Pons (tissue), 1 donor: Measurements from ENCODE around the gene DNM1.

ENCODE experiments used
- DNase-seq: peaks from one replicate; pipeline ENCODE4 v3.0.0-alpha.2; 2016; ENCODE audit warnings: low spot score

Gene DNM1

GRCh38 chr9:128250839-128251731 is 47.9 kb downstream of the DNM1 start:
- DNase-seq, result no peak

GRCh38 chr9:128251732-128252100 is 48.5 kb downstream of the DNM1 start:
- DNase-seq, result no peak

- no peak for DNase-seq
These were observed 49.3 kb downstream of the DNM1 start for GRCh38 chr9:128252317-128253139.

- no peak for DNase-seq
These were observed 50.2 kb downstream of the DNM1 start for GRCh38 chr9:128253140-128253990.

GRCh38 chr9:128253991-128254346 is 50.8 kb downstream of the DNM1 start:
- DNase-seq, result no peak

- no peak for DNase-seq
These were observed 51.2 kb downstream of the DNM1 start for GRCh38 chr9:128254362-128254761.

- peak; percentile 26 for DNase-seq
These were observed 51.9 kb downstream of the DNM1 start for GRCh38 chr9:128254855-128255759.

GRCh38 chr9:128257086-128257825 is 54.1 kb downstream of the DNM1 start:
- DNase-seq, result no peak

GRCh38 chr9:128257907-128258306 is 54.7 kb downstream of the DNM1 start:
- no peak for DNase-seq

GRCh38 chr9:128258326-128258725 is 55.1 kb downstream of the DNM1 start:
- no peak for DNase-seq

- no peak for DNase-seq
These were observed 56.0 kb downstream of the DNM1 start for GRCh38 chr9:128259156-128259555.

- no peak for DNase-seq
These were observed 57.2 kb downstream of the DNM1 start for GRCh38 chr9:128260340-128260739.

GRCh38 chr9:128262687-128263086 is 59.5 kb downstream of the DNM1 start:
- DNase-seq, result no peak

- no peak for DNase-seq
These were observed 62.2 kb downstream of the DNM1 start for GRCh38 chr9:128265348-128265847.

GRCh38 chr9:128266868-128267590 is 63.9 kb downstream of the DNM1 start:
- DNase-seq, result no peak

GRCh38 chr9:128271112-128271511 is 67.9 kb downstream of the DNM1 start:
- no peak for DNase-seq

GRCh38 chr9:128271512-128271911 is 68.3 kb downstream of the DNM1 start:
- DNase-seq, result no peak

GRCh38 chr9:128274245-128274644 is 71.1 kb downstream of the DNM1 start:
- DNase-seq, result no peak

GRCh38 chr9:128275198-128276007 is 72.2 kb downstream of the DNM1 start, which contains the start of gene GOLGA2:
TSS of gene GOLGA2 (minus strand) at chr9:128276007. CDS start at chr9:128275976, 31 bp downstream.
- no peak for DNase-seq
